ENCODE data around the gene HOMER2.
A peak's percentile ranks its signal among the peaks of the same experiment; 100 is the strongest.

HOMER2 gene

DNA sequence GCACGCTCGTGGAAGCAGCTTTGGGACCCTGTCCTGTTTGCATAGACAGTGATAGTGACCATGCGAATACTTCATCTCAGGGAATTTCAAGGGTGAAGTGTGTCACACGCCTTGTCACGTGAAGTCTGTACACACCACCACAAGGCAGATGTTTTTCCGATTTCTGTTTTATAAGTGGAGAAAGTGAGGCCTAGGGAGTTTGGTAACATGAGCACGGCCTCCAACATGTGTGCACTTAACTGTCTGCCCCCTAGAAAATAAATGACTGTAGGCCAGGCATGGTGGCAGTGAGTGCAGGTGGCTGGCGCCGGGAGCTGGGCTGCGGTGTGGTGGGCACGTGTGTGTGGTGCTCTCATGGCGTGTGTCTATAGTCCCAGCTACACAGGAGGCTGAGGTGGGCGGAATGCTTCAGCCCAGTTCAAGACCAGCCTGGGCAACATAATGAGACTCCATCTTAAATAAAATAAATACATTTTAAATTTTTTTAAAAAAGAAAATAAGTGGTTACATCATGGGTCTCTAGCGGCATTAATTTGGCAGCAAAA lies 101.1 kb downstream of the HOMER2 start:
- TF ChIP-seq CTCF (IDR thresholded peaks at IDR 0.05) (no peak), ZFX (IDR thresholded peaks at IDR 0.05; ENCODE audit: borderline replicate concordance) (no peak)
- H3K27ac ChIP-seq, result peak overlapping the region; percentile 66; the same call in 1 of the 2 replicates

DNA sequence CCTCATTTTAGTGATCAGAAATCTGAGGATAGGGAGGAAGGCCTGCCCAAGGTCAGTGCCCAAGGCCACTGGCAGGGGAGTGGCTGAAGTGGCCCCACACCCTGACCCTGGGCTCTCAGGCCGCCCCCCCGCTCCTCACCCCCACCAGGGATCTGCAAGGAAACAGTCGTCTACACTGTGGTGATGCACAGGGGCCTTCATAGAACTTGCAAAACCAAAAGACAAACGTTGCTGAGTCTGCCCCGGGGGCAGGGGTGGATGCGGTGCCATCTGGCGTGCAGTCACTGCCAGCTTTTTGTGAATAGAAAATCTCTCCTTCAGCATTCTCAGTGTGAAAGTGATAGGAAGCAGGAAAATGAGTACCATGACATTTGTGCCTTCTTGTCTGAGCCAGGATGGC lies 101.8 kb downstream of the HOMER2 start:
- no peak for TF ChIP-seq ZFX (IDR thresholded peaks at IDR 0.05; ENCODE audit: borderline replicate concordance)
- TF ChIP-seq CTCF (IDR thresholded peaks at IDR 0.05), result no peak
- H3K27ac ChIP-seq, result peak overlapping the region; percentile 66; the same call in 1 of the 2 replicates

DNA sequence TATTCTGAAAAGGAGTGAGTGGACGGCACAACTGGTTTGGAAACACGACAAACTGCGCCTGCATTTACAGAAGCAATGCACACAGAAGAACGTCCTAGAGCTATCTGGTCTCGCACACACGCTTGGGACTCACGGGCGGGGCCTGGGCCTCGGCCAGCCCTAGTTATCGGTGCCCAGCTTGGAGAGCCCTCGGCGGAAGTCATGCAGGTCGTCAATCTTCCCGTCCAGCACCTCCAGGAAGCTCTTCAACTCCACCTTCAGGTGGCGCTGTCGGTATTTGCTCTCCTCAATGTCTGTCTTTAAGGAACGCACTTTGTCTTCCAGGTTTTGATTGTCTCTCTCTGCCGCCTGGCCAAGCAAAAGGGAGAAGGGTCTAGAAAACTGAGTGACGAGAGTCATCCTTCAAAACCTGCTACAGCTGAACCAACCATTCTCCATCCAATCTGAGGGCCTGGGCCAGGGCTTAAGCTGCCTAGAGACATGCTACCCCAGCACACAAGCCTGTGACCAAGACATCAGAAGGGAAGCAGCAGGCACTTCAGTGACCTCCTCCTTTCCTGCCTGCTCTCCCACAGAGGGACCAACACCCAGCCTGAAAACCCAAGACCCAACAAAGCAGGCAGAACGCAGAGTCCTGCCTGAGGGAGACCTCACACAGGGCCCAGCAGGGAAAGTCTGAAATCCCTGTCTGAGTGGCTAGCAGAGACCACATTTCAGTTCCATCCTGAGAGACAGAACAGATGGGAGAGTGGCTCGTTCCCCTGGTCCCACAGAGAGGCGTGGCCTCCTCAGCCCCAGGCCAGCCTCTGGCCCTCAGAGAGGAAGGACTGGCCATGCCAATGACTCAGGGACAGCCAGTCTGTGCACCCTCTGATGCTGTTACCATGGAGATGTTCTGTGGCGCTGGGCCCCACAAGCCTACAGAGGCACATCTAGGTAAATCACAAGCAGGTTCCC lies 102.7 kb downstream of the HOMER2 start:
- H3K27ac ChIP-seq, result peak overlapping the region; percentile 66
- no peak for TF ChIP-seq ZFX (IDR thresholded peaks at IDR 0.05; ENCODE audit: borderline replicate concordance)
- peak; percentile 90 for TF ChIP-seq CTCF (IDR thresholded peaks at IDR 0.05)

- TF ChIP-seq CTCF (IDR thresholded peaks at IDR 0.05) (no peak), ZFX (IDR thresholded peaks at IDR 0.05; ENCODE audit: borderline replicate concordance) (no peak)
- H3K27ac ChIP-seq, result no peak overlapping the region
These were observed 104.1 kb downstream of the HOMER2 start for GRCh38 chr15:82848241-82848993.

DNA sequence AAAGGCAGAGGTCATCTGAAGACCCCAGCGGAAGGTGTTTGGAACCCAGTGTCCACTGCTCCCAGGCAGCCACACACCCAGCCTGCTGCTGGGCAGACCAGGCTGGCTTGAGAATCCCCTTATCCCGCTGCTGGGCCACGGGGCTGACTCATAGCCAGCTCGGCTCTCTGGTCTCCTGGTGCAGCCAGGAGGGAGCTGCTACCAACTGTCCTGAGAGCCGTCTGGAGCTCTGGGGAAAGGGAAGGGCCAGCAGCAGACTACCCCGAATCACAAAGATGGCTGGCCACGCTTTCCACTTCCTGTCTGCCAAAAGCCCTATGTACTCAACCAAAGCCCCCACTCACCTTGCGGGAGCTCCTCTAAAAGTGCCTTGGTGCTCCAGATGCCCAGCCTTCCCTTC lies 104.8 kb downstream of the HOMER2 start:
- no peak overlapping the region for H3K27ac ChIP-seq
- TF ChIP-seq CTCF (IDR thresholded peaks at IDR 0.05) (no peak), ZFX (IDR thresholded peaks at IDR 0.05; ENCODE audit: borderline replicate concordance) (no peak)

GRCh38 chr15:82846621-82847020 lies 105.9 kb downstream of the HOMER2 start:
- no peak overlapping the region for H3K27ac ChIP-seq
- no peak for TF ChIP-seq ZFX (IDR thresholded peaks at IDR 0.05; ENCODE audit: borderline replicate concordance)
- no peak for TF ChIP-seq CTCF (IDR thresholded peaks at IDR 0.05)
